ENCODE results near the gene SLC35E4.

DNA sequence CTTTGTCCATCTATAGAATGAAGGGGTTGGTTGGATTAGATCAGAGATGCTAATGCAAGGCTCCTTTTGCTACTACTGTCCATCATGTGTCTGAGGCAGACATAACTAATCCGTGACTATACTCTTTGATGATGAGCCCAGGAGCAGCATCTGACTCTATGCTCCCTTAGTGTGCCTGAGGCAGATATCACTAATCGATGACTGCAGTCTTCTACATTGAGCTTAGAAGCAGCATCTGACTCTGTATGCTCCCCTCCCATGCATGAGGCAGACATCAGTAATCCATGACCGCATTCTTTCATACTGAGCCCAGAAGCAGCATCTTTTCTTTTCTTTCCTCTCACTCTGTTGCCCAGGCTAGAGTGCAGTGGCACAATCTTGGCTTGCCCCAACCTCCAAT is 24.4 kb upstream of the SLC35E4 start:
- TF ChIP-seq CTCF (IDR thresholded peaks at IDR 0.05) (no peak), POLR2A (IDR thresholded peaks at IDR 0.05) (no peak)
